GM11168 (cell line): ENCODE results near the gene FBXO44.

Experiments used
- in situ Hi-C: fragments of 300-500 bp; cut with MboI; formaldehyde crosslinking; loops from one replicate; pipeline ENCODE4 v1.12.0; 2022; ENCODE audit warnings: low sequenced_read_pairs; ENCODE audit not compliant: unreplicated experiment

The FBXO44 gene

GRCh38 chr1:11653101-11653860 is 1.4 kb upstream of the FBXO44 start:
- in situ Hi-C loops: no loop called here

DNA sequence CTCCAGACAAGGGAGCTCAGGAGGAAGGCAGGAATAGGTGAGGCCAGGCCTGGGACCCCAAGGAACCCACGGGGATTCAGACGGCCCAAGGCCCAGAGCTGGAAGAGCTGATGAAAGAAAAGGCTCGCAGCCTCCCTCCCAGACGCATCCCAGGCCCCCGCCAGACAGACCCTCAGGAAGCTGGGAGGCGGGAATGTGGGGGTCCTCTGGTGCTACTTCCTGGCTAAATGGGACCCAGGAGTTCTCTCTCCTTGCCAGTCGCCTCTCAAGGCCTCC is 878 bp upstream of the FBXO44 start:
- in situ Hi-C loops: no loop called here

DNA sequence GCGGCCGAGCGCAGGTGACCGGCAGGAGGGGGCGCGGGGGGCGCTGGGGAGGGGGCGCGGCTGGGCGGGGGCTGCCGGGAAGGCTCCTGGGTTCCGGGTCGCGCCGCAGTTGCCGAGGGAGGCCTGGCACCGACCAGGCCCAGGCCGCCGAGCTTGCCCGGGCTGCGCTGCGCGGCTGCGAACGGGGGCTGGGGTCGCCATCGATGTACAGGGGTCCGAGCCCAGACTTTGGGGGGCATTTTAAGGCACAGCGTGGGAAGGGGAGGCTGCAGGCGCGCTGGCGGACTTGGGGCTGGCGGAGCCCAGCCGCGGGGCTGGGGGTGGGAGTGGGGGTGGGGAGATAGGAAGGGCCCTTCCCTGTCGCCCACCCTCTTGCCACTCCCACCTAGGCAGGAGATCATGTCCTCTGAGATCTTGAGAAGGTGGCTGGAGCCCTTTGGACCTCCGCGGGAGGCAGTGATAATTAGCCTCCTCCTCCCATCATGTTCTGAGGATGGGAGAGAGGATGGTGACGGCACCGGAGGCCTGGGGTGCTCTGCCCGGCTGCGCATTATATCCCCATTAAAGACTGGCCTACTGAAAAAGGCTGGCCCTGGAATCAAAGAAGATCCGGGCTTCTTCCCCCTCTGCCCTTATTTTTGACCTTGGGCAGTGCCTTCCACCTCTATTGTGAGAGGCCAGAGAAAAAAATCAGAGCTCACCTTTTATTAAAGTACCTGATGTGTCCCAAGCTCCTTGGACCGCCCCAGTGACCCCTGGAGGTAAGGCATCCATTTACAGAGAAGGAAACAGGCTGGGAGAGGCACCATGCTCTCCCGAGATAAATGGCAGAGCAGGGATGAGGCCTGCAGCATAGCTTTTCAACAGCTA is 497 bp downstream of the FBXO44 start:
- in situ Hi-C loops: no loop called here

DNA sequence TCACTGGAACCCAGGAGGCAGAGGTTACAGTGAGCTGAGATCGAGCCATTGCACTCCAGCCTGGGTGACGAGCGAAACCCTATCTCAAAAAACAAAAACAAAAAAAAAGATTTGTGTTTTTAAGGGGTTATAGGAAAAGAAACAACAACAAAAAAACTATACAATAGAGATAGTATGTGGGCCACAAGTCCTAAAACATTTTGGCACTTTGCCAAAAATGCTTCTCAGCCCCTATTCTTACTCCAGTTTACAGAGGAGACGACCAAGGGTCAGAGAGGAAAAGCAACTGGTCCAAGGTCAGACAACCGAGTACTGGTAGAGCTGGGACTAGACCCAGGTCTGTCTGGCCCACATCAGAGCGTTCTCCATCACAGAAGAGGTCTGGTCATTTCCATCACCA is 3.0 kb downstream of the FBXO44 start:
- in situ Hi-C loops: no loop called here

- in situ Hi-C loops: no loop called here
Observed at GRCh38 chr1:11658542-11658941, 3.9 kb downstream of the FBXO44 start.

GRCh38 chr1:11659748-11660147 is 5.1 kb downstream of the FBXO44 start:
- in situ Hi-C loops: no loop called here

DNA sequence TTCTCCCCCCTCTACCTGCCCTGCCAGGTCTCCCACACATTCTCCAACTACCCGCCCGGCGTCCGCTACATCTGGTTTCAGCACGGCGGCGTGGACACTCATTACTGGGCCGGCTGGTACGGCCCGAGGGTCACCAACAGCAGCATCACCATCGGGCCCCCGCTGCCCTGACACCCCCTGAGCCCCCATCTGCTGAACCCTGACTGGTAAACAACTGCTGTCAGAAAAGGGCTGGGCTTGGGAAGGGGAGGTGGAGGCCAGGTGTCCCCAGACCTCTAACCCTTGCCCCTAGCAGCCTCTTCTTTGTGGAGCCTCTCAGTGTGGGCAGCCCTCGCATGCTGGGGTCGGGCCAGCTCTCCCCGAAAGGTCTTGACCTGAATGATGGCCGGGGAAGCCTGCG is 6.4 kb downstream of the FBXO44 start:
- in situ Hi-C loops: no loop called here

- in situ Hi-C loops: no loop called here
Observed at GRCh38 chr1:11664336-11665065, 9.8 kb downstream of the FBXO44 start.

- in situ Hi-C loops: no loop called here
Observed at GRCh38 chr1:11668516-11668915, 13.8 kb downstream of the FBXO44 start.

- in situ Hi-C loops: no loop called here
Observed at GRCh38 chr1:11670747-11671146, 16.1 kb downstream of the FBXO44 start.

- in situ Hi-C loops: no loop called here
Observed at GRCh38 chr1:11671205-11671543, 16.5 kb downstream of the FBXO44 start.

GRCh38 chr1:11671544-11672286 is 17.0 kb downstream of the FBXO44 start:
- in situ Hi-C loops: no loop called here

GRCh38 chr1:11673089-11673769 is 18.6 kb downstream of the FBXO44 start:
- in situ Hi-C loops: no loop called here

DNA sequence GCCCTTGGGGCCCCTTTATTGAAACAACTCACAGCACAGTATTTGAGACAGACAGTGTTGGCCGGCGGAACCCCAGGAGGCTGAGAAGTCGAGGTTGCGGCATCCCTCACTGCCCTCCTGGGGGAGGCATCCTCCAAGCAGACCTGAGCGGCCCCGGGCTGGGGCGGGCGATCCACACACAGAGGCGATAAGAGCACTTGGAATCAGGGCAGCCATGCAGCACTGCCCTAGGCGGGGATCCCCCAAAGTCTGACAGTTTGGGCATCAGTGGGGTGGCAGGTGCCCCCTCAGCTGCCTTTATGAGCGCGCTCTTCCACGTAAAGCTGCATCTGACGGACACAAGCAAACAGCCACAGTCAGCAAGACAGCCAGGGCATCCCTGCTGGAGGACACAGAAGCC is 19.8 kb downstream of the FBXO44 start:
- in situ Hi-C loops: no loop called here

- in situ Hi-C loops: no loop called here
Observed at GRCh38 chr1:11675325-11675724, 20.6 kb downstream of the FBXO44 start.

DNA sequence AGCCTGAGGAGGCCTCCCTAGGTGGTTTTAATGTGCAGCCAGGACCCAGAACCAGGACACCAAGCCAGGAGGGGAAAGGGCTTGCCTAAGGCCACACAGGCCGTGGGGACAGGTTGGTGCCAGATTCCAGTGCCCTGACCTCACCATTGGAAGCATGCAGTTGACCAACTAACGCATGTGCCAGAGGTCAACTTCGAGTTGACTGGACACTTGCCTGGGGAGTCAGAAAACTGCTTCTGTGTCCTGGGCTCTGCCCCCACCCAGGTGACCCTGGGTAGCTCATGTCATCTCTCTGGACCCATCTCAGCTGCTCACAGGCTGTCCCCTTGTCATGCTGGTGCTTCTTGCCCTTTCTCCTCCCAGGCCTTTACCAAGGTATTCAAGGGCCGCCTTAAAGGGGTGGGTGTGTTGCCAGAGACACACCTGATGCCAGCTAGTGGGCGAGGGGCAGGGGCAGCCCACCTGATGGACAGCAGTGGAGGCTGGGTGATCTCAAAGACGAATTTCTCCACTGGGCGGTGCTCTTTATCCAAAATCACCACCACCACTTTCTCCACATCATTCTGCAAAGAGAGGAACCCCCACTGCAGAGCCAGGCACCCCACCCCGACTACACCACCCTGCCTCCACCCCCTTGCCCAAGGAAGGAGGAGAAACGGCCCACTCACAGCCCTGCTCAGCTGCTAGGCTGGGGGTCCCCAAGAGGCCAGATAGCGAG is 21.9 kb downstream of the FBXO44 start:
- in situ Hi-C loops: no loop called here

- in situ Hi-C loops: no loop called here
Observed at GRCh38 chr1:11678442-11678841, 23.8 kb downstream of the FBXO44 start.

GRCh38 chr1:11680270-11681070 is 25.8 kb downstream of the FBXO44 start:
- in situ Hi-C loops: no loop called here
